GM19395 (cell line): ENCODE data around the gene SLC6A19.

ENCODE experiments used
- ATAC-seq: cut with Tn5 transposase; IDR thresholded peaks from one replicate; pipeline ENCODE4 v1.9.1; 2021; ENCODE audit warnings: mild to moderate bottlenecking, moderate library complexity; ENCODE audit not compliant: unreplicated experiment

The SLC6A19 gene

GRCh38 chr5:1193591-1193985 is 7.8 kb upstream of the SLC6A19 start:
- ATAC-seq = no peak

GRCh38 chr5:1194378-1194777 is 7.0 kb upstream of the SLC6A19 start:
- ATAC-seq = no peak

- no peak for ATAC-seq
These were observed 6.0 kb upstream of the SLC6A19 start for GRCh38 chr5:1195439-1195838.

DNA sequence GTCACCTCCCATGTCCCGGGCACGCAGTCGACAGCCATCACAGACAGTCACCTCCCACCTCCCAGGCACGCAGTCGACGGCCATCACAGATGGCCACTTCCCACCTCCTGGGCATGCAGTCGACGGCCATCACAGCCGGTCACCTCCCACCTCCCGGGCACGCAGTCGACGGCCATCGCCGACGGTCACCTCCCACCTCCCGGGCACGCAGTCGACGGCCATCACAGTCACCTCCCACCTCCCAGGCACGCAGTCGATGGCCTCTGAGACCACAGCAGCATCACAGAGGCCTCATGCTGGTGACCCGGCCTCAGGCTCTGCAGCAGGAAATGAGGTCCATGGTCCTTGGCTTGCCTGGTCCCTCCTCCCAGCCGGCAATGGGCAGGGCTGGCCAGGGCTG is 5.5 kb upstream of the SLC6A19 start:
- no peak for ATAC-seq

DNA sequence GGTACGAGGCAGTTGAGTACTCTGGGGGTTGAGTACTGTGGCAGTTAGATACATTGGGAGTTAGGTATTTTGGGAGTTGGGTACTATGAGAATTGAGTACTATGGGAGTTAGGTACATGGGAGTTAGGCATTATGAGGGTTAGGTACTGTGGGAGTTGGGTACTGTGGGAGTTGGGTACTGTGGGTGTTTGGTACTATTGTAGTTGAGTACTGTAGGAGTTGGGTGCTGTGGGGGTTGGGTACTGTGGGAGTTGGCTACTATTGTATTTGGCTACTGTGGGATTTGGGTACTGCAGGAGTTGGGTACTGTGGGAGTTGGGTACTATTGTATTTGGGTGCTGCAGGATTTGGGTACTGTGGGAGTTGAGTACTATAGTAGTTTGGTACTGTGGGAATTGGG is 4.8 kb upstream of the SLC6A19 start:
- ATAC-seq = no peak

DNA sequence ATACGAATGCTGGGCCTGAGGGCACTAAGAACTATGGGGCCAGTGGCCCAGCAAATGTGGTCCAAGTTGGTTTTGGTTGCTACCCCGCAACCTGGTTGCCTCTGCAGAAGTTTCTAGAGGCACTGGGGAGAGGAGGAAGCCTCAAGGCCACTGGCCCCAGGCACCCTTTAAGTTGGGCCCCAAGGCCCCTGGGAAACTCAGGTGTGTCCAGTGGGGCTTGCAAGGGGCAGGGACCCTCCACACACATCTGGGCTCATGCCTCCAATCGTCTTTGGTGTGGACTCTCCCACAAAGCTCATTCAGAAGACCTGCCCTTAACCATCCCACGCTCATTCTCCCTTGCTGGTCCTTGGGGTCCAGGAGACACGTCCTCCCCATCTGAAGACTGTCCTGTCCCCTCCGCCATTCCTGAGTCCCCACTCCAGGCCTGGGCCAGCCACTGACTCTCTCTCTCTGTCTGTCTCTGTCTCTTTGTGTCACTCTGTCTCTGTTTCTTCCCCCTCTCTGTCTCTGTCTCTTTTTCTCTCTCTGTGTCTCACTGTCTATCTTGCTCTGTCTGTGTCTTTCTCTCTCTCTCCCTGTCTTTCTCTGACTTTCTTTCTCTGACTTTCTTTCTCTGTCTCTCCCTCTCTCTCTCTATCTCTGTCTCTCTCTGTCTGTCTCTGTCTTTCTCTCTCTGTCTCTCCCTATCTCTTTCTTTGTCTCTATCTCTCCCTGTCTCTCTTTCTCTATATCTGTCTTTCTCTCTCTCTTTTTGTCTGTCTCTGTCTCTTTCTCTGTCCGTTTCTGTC is 3.3 kb upstream of the SLC6A19 start:
- ATAC-seq = no peak

- no peak for ATAC-seq
These were observed 2.1 kb upstream of the SLC6A19 start for GRCh38 chr5:1199340-1199648.

DNA sequence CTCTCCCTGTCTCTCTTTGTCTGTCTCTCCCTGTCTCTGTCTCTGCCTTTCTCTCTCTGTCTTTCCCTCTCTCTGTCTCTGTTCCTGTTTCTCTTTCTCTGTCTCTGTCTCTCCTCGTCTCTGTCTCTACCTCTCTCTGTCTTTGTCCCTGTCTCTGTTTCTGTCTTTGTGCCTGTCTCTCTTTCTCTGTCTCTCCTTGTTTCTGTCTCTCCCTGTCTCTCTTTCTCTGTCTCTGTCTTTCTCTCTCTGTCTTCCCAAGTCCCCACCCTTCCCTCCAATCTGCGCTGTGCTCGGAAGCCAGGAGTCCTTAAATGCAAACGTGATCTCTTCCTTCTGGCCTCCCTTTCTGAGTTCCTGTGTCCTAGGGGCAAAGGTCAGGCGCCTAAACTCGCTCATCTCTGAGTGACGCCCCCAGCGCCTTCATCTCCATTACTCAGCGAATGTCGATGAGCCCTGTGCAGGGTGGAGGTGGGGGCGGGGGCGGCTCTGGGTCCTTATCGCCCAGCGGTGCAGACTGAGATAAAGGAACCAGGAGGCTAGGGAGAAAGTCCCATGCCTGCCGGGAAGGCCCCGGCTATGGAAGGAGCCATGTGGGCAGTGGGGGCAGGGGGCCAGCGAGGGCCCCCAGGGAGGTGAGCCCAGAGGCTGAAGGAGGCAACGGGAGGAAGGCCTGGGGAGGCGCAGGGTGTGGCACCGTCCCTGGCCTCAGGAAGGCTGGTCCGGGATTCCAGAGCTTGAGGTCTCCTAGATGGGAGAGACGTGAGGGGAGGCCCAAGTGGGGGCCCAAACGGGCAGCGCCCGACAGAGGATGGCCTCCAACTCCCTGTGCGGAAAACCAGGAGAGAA is 1.5 kb upstream of the SLC6A19 start:
- ATAC-seq = no peak

GRCh38 chr5:1200495-1201326 is 684 bp upstream of the SLC6A19 start:
- ATAC-seq = no peak

- ATAC-seq = no peak
These were observed 817 bp downstream of the SLC6A19 start for GRCh38 chr5:1202026-1202797.

DNA sequence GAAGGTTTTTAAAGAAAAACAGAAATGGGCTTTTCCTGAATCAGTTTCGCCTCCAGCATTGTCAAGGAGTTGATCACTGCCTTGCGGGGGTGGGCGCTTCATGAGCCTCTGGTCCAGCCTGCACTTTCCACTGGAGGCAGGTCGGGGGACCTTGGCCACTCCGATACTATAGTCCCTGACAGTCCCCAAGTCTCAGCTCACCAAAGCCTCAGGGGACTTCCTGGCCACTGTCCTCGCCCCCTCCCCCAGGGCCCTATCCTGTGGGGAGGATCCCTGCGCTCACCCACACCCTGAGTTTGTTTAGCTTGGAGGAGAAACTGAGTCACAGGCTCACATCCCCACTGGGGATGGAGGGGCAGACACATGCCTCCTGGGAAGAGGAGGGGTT is 1.4 kb downstream of the SLC6A19 start:
- no peak for ATAC-seq

- ATAC-seq = no peak
These were observed 2.0 kb downstream of the SLC6A19 start for GRCh38 chr5:1203311-1203967.

DNA sequence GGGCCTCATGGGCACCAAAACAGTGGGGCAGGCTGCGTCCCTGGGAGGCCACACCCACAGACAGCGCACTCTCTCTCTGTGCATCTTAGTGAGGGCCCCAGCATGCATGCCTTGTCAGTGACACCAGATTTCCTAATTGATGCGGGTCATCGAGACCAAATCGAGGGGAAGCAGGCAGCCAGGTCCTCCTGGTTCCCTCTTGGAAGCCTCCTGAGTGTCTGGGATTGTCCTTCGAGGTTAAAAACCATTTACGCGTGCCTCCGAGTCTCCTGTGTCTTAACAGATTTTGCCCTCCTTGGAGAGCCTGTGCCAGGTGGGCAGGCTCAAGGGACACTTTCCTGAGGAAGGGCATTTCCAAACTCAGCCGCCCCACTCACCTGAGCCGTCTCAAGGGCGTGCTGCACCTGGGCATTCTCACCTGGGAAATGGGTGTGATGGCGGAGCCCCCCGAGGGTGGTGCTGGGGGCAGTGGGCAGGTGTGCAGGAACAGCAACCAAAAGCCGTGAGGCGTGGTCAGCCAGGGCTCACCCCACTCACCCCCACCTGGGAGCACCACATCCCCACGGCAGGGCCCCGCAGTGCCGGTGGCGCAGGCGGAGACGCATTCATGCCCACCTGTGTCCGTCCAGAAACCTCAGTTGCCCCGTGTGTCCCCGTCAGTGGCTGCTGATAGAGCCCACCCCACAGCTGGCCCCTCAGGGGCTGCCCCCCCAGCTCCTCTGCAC is 2.7 kb downstream of the SLC6A19 start:
- ATAC-seq = no peak

- no peak for ATAC-seq
These were observed 3.4 kb downstream of the SLC6A19 start for GRCh38 chr5:1204693-1205242.

- ATAC-seq = no peak
These were observed 4.1 kb downstream of the SLC6A19 start for GRCh38 chr5:1205255-1206180.

- no peak for ATAC-seq
These were observed 5.4 kb downstream of the SLC6A19 start for GRCh38 chr5:1206521-1207412.

DNA sequence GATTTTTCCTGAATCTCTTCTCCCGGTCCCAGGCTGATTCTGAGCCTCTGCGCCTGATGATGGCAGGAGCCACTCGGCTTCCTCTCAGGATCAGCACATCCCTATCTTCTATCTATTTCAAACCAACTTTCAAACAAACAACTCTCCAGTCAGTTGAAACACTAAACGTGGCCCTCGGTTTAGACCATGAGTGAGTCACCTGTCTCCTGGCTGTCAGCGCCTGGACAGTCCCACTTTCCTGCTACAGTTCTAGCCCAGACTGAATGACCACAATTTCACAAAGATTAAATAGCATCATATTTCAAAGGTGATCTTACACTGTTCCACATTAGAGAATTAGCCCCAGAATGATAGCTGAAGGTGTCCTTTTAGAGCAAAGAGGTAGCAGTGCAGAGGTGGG is 6.2 kb downstream of the SLC6A19 start:
- no peak for ATAC-seq
